ENCODE measurements around the gene ACTN3.
"Not testable (repeated sequence)": the region's sequence is repeated elsewhere in the genome, so short reads cannot be mapped to it uniquely, and the experiment has no call there.

- not testable (repeated sequence) for TF ChIP-seq CTCF, POLR2A (IDR thresholded peaks at IDR 0.05)
Measured at GRCh38 chr11:66589315-66589714, 42.6 kb downstream of the ACTN3 start.
